ENCODE data around the gene RNF186.
"Not testable (repeated sequence)": the region's sequence is repeated elsewhere in the genome, so short reads cannot be mapped to it uniquely, and the experiment has no call there.

DNA sequence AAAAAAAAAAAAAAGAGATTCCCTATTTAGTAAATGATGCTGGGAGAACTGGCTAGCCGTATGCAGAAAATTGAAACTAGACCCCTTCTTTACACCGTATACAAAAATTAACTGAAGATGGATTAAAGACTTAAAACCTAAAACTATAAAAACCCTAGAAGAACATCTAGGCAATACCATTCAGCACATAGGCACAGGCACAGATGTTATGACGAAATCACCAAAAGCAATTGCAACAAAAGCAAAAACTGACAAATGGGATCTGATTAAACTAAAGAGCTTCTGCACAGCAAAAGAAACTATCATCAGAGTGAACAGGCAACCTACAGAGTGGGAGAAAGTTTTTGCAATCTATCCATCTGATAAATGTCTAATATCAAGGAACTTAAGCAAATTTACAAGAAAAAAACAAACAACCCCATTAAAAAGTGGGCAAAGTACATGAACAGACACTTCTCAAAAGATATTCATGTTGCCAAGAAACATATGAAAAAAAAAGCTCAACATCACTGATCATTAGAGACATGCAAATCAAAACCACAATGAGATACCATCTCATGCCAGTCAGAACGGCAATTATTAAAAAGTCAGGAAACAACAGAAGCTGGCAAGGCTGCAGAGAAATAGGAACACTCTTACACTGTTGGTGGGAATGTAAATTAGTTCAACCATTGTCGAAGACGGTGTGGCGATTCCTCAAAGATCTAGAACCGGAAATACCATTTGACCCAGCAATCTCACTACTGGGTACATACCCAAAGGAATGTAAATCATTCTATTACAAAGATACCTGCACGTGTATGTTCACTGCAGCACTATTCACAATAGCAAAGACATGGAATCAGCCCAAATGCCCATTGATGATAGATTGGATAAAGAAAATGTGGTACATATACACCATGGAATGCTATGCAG lies 24.8 kb downstream of the RNF186 start:
- not testable (repeated sequence) for TF ChIP-seq NFRKB (IDR thresholded peaks at IDR 0.05); SP1 (IDR thresholded peaks at IDR 0.05); BHLHE40 (IDR thresholded peaks at IDR 0.05; ENCODE audit: borderline replicate concordance); SUZ12 (IDR thresholded peaks at IDR 0.05); HDGF (IDR thresholded peaks at IDR 0.05; ENCODE audit: borderline replicate concordance); FOXM1 (IDR thresholded peaks at IDR 0.05; ENCODE audit: borderline replicate concordance); FOXA1 (IDR thresholded peaks at IDR 0.05); ARNT (IDR thresholded peaks at IDR 0.05); L3MBTL2 (conservative IDR thresholded peaks at IDR 0.05); FOXK2 (IDR thresholded peaks at IDR 0.05); LEF1 (IDR thresholded peaks at IDR 0.05; ENCODE audit: borderline replicate concordance)
- TF ChIP-seq, protein P1, sequence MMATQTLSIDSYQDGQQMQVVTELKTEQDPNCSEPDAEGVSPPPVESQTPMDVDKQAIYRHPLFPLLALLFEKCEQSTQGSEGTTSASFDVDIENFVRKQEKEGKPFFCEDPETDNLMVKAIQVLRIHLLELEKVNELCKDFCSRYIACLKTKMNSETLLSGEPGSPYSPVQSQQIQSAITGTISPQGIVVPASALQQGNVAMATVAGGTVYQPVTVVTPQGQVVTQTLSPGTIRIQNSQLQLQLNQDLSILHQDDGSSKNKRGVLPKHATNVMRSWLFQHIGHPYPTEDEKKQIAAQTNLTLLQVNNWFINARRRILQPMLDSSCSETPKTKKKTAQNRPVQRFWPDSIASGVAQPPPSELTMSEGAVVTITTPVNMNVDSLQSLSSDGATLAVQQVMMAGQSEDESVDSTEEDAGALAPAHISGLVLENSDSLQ (IDR thresholded peaks at IDR 0.05) = not testable (repeated sequence)

All from HEK293T (cell line).